GM10266 (cell line): ENCODE data around the gene MC2R.

Experiments used
- DNase-seq: peaks from one replicate; pipeline ENCODE4 v3.0.0; 2012; ENCODE audit errors: extremely low spot score
- TF ChIP-seq, protein P1 (sequence below): IDR thresholded peaks from 2 replicates; pipeline ENCODE4 v1.5.1; 2012; ENCODE audit warnings: mild to moderate bottlenecking, low read depth; ENCODE audit not compliant: control insufficient read depth, insufficient read depth; ENCODE audit errors: missing control alignments

Gene MC2R

DNA sequence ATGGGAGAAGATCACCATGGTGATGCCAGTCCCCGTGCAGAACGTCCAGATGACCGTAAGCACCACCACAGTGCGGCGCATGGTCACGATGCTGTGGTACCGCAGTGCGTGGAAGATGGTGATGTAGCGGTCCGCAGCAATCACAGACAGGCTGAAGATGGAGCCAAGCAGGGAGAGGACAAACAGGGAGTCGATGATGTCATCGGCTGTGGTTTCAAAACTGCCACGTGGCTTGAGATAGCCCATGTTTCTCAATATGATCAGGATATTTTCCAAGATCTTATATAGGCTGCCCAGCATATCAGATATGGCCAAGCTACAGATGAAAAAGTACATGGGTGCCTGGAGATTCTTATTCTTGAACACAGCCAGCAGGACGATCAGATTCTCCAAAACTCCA is 30.3 kb downstream of the MC2R start:
- TF ChIP-seq, protein P1, sequence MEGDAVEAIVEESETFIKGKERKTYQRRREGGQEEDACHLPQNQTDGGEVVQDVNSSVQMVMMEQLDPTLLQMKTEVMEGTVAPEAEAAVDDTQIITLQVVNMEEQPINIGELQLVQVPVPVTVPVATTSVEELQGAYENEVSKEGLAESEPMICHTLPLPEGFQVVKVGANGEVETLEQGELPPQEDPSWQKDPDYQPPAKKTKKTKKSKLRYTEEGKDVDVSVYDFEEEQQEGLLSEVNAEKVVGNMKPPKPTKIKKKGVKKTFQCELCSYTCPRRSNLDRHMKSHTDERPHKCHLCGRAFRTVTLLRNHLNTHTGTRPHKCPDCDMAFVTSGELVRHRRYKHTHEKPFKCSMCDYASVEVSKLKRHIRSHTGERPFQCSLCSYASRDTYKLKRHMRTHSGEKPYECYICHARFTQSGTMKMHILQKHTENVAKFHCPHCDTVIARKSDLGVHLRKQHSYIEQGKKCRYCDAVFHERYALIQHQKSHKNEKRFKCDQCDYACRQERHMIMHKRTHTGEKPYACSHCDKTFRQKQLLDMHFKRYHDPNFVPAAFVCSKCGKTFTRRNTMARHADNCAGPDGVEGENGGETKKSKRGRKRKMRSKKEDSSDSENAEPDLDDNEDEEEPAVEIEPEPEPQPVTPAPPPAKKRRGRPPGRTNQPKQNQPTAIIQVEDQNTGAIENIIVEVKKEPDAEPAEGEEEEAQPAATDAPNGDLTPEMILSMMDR = no peak

DNA sequence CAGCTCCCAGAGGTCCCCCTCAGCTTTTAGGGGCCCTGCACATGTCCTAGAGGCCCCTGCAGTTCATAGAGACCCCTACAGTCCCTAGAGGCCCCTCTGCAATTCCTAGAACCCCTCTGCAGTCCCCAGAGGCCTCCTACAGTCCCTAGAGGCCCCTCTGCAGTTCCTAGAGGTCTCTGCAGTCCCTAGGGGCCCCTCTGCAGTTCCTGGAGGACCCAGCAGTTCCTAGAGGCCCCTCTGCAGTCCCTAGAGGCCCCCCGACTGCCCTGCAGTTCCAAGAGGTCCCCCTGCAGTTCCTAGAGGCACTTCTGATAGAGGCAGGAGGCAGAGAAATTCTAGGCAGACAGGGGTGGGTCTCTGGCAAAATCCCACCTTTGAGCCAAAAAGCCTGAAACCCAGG is 35.4 kb downstream of the MC2R start:
- no peak for DNase-seq
- TF ChIP-seq, protein P1 = no peak

More for the DNA sequence above, 30.3 kb downstream of the MC2R start:
- no peak for DNase-seq

DNA sequence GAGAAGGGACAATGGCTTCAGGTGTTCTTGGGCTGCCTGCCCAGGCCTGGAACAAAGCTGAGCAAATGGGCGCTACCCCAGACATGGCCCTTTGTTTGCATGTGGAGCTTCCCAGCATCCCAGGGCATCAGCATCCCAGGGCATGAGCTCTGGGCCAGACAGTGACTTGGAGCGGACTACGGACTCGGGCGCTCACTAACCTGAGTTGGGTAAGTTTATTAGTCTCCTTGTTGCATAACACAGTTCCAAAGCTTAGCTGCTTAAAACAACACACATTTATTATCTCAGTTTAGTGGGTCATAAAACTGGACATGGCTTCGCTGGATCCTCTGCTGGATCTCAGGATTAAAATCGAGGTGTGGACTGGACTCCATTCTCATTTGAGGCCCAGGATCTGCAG is 35.8 kb downstream of the MC2R start:
- DNase-seq = no peak
- TF ChIP-seq, protein P1 = no peak

DNA sequence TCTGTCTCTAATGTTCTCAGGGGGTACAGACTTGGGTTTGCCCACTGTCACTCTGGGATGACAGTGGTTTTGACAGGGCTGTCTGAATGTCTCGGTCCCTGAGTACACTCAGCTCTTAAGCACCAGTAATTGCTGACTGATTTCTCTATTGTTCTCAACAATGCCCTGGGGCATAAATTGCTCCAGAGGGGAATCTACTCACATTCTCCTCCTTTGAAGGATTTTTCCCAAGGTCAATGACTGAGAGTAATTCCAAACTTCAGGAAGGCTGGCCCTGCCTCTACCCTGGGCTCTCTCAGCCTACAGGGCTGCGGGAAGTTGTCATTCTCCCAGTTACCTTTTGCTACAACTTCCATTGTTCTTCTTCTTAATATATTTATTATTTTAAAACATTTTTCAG is 36.5 kb downstream of the MC2R start:
- TF ChIP-seq, protein P1 = no peak
- DNase-seq = no peak

DNA sequence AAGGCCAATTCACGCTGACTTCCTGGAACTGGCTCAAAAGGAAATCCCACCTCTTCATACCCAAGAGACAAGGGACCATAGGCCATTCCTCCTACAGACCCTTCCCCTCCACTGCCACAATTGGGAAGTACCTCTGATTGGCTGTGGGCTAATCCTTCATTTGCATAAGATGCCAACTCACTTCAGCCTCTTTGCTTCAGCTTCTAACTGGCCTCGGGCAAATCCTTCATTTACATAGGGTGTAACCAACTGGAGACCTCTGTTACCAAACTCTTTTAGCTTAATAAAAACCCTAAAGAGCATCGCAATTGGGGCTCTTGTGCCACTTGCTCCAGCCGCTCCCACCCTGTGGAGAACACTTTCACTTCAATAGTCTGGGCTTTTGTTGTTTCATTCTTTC is 38.2 kb downstream of the MC2R start:
- no peak for DNase-seq
- TF ChIP-seq, protein P1 = no peak

DNA sequence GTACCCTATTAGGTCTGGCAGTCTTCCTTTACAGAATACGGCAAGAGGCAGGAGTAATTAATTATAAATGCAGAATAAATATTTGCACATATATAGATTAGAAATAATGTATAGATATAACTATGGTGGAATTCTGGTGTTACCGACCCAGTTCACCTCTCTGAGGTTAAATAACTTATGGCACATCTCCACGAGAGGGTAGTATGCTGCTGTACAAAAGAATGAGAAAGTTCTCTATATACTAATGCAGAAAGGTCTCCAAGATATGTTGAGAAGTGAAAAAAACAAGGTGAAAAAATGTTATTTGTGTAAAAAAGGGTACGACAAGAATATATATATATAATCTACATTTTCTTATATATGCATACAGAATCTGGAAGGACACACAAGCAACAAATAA is 40.8 kb downstream of the MC2R start:
- TF ChIP-seq, protein P1 = no peak
- no peak for DNase-seq

DNA sequence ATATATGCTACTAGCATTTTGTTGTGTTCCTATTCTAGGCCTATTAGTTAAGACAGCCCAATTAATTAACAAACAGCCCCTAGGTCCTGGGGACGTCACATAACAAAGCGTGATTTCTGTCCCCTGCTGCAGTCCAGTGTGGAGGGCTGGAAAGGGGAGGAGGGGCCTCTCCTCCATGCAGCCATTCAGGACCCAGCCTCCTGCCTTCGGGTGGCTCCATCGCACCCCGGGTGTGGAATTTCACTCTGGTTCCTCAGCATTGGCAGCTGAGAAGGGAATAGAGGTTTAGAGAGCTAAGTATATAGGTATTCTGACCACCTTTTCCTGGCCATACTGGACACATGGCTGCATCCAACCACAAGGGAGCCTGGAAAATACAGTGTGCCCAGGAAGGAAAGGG is 42.4 kb downstream of the MC2R start:
- no peak for DNase-seq
- TF ChIP-seq, protein P1 = no peak

DNA sequence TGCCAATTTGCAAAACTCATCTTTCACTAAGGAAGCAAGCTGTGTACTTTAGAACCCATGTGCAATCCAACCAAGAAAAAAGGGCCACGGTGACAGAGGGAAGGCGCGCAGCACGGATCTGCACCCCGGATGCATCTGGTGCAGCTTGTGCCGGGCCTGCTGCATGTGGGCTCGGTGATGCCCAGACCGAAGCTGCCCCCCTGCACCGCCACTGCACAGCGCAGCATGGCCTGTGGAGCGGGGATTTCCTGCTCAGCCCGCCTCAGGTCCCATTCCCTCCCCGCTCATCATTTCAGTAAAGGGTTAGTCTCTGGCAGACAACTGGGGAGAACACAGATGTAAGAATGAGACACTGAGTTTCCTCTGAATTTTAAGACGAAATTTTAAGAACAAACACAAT is 43.0 kb downstream of the MC2R start:
- TF ChIP-seq, protein P1 = no peak
- no peak for DNase-seq
